ENCODE results near the gene COA3.

GRCh38 chr17:42761638-42762037, 36.9 kb downstream of the COA3 start:
- TF ChIP-seq, protein P1, sequence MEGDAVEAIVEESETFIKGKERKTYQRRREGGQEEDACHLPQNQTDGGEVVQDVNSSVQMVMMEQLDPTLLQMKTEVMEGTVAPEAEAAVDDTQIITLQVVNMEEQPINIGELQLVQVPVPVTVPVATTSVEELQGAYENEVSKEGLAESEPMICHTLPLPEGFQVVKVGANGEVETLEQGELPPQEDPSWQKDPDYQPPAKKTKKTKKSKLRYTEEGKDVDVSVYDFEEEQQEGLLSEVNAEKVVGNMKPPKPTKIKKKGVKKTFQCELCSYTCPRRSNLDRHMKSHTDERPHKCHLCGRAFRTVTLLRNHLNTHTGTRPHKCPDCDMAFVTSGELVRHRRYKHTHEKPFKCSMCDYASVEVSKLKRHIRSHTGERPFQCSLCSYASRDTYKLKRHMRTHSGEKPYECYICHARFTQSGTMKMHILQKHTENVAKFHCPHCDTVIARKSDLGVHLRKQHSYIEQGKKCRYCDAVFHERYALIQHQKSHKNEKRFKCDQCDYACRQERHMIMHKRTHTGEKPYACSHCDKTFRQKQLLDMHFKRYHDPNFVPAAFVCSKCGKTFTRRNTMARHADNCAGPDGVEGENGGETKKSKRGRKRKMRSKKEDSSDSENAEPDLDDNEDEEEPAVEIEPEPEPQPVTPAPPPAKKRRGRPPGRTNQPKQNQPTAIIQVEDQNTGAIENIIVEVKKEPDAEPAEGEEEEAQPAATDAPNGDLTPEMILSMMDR (IDR thresholded peaks at IDR 0.05): no peak
- TF ChIP-seq EZH2 (IDR thresholded peaks at IDR 0.05; ENCODE audit: borderline replicate concordance, insufficient read depth, low read depth, low read length, poor library complexity, severe bottlenecking): no peak
